GM12874 (cell line): ENCODE measurements around the gene CEBPE.

Experiments
- TF ChIP-seq, protein P1 (sequence below): IDR thresholded peaks from 2 replicates; pipeline ENCODE4 v1.5.1; 2011; ENCODE audit warnings: low read depth, mild to moderate bottlenecking, control low read depth, low read length, moderate library complexity; ENCODE audit not compliant: insufficient read depth

Gene CEBPE

DNA sequence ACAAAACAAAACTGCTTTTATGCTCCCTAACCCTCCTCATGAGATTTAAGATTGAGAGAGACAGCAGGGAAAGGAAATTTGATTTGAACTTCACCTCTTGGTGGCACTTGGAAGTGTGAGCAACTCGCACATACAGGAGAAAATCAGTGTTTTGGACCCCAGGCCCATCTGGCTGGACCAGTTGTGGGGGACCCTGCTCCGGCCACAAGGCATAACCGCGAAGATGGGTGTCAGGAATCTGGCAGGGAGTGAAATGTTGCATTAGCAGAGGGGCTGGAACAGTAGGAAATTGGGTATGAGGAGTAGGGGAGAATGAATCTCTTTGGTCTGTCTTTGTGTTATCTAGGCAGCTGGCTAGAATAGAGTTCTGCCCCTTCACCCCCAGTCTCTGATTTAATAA, 15.5 kb downstream of the CEBPE start:
- TF ChIP-seq, protein P1, sequence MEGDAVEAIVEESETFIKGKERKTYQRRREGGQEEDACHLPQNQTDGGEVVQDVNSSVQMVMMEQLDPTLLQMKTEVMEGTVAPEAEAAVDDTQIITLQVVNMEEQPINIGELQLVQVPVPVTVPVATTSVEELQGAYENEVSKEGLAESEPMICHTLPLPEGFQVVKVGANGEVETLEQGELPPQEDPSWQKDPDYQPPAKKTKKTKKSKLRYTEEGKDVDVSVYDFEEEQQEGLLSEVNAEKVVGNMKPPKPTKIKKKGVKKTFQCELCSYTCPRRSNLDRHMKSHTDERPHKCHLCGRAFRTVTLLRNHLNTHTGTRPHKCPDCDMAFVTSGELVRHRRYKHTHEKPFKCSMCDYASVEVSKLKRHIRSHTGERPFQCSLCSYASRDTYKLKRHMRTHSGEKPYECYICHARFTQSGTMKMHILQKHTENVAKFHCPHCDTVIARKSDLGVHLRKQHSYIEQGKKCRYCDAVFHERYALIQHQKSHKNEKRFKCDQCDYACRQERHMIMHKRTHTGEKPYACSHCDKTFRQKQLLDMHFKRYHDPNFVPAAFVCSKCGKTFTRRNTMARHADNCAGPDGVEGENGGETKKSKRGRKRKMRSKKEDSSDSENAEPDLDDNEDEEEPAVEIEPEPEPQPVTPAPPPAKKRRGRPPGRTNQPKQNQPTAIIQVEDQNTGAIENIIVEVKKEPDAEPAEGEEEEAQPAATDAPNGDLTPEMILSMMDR = no peak

DNA sequence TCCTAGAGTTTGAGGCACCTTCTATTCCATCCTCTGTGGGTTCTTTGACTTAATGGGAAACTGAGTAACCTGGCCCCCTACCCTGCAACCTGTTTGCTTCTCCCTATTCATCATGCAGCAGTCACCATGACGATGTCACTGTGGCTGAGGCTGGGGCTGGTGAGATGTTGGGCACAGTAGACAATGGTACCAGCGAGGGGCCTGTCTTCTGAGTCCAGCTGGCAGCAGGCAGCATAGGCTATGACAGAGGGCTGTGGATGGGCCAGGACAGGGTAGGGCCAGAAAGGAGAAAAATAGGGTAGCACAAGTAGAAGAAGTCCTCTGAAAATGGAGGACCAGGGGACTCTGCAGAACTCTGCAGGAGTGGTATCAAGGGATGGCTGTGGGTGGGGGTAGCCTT, 16.3 kb downstream of the CEBPE start:
- TF ChIP-seq, protein P1 = no peak

DNA sequence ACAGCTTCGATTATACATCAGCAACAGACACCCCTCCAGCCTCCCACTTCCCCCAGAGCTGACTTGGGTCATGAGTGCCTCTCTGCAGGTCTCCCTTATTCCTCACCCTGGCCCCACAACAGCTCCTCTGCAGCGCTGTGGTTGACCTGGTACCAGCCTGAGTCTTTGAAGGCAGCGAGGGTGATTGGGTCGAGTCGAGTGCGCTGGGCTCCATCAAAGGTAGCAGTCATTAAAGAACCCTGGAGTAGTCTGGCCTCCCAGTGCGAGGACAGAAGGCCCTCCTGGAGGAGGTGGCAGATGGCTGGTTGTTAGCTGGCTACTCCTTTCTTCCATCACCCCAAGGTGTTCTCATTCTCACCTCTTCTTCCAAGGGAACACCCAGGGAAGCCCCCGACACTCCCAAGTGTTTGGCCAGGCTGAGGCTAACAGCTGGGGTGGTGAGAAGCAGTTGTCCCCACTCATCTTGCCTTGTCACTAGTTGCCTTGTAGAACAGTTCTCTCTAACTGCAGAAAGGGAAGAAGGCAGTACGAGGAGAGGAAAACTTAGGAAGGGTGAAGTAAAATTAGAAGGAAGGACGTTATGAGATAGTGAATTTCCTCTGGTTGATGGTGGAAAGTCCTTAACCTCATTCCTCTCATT, 16.9 kb downstream of the CEBPE start:
- TF ChIP-seq, protein P1 = no peak

DNA sequence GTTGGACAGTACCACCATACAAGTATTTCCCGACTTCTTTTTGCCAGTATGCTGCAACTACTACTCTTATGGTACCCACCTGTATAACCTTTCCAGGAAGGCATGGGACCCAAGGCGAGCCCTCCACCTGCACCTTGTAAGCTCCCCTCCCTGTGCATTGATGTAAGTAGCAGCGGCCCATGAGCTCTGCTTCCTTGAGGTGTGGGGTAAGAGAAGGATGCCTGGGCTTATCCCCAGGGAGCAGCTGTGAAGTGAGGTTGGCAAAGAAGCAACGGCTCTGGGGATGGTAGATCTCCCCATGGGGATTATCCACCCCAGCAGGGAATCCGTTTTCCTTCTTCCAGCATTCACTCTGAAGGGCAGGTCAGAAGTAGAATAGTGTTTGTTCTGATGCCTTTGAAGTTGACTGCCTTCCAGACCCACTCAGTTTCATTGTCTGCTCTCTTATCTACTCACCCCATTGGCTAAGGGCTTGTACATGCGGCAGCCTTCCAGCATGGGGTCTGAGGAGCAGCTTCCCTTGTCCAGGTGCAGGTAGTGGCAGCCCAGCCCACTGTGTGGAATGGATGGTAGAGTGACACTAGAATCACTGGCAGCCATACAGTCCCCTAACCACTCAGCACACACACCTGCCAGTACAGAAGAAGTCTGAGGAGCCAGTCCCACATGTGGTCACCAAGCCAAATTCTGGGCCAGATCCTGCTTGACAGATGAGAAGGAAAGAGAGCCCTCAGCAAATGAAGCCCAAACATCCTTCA, 17.7 kb downstream of the CEBPE start:
- TF ChIP-seq, protein P1 = no peak

DNA sequence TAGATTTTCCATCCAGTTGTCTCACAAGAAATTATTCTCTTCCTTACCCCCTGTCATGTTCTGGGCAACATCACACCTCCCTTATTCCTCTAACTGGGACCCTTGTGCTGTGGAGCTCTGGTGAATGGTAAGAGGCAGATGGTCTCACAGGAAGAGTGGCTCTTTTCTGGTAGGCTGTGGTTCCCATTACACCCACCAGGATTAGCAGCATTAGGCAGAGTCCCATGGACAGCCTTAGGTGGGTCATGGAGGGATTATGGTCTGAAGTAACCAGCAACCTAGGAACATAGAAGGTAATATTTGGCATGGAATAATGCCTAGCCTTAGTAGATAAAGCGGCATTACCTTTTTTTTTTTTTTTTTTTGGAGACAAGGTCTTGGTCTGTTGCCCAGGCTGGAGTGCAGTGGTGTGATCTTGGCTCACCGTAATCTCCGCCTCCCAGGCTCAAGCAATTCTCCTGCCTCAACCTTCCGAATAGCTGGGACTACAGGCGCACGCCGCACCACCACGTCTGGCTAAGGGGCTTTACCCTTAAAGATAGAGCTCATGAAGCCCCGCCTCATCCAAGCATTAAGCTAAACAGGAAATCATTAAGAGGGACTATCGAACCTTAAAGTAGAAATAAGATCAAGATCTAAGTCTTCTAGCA, 19.7 kb downstream of the CEBPE start:
- TF ChIP-seq, protein P1 = no peak

DNA sequence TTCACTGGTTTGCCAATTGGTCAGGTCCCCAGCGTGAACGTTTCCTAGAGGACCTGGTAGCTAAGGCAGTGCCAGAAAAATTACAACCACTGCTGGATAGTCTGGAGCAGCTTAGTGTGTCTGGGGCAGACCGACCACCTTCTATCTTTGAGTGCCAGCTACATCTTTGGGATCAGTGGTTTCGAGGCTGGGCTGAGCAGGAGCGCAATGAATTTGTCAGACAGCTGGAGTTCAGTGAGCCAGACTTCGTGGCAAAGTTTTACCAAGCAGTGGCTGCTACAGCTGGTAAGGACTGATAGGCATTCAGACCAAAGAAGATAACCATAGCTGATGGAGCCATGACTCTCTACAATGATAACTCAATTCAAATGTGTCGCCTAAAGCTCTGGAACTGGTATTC, 21.3 kb downstream of the CEBPE start:
- TF ChIP-seq, protein P1 = no peak

DNA sequence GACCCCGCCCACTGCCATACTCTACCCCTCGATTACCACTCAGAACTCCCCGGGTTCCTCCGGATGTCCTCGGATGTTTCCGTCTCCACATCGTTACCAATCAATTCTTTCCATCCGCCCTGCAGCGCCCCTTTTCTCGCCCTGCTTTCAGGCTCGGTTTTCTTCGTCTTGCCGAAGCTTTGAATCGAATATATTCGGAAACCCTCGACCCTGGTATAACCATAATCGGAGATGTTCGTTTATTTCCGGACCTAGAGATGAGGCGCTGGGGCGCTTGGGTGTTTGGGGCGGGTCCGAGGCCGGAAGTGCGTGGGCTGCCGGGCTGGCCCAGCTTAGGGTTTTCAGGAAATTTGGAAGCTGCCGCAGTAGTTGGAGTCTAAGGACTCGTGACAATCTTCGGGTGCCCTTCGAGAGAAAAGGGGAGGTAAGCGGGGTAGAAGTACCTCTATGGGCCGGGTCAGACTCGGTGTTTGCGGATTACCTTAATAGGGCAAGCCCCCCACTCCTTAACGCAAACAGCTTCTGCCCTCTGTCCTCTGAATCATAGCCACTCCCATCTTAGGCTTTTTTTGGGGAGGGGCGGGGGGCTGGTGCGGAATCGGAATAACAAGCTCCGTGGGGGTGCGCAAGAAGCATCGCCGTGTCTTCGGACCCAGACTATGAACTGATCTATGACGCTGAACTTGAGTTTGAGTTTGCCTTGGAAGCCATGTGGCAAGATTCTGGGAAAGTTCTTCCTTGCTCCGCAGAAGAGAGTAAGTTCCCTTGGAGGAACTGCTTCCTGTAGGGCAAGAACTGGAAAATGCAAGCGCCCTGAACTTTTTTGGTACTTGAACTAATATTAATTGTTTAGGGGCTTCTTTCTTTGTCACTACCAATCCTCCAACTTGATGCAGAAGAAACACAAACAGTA, 23.6 kb downstream of the CEBPE start, which contains the start of gene C14orf119:
Gene C14orf119, plus strand, starts transcription at position 310 of the 913 bp plus-strand sequence. CDS start 2,154 bp downstream, outside the sequence.
- TF ChIP-seq, protein P1 = no peak
